Measurements from ENCODE around the gene TIGIT.

- TF ChIP-seq CTCF (IDR thresholded peaks at IDR 0.05; ENCODE audit: low read depth, low read length) (no peak), POLR2A (IDR thresholded peaks at IDR 0.05; ENCODE audit: extremely low read depth, insufficient read length) (no peak), MYC (IDR thresholded peaks at IDR 0.05; ENCODE audit: low read depth, low read length) (no peak)
- TF ChIP-seq, protein P1, sequence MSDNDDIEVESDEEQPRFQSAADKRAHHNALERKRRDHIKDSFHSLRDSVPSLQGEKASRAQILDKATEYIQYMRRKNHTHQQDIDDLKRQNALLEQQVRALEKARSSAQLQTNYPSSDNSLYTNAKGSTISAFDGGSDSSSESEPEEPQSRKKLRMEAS (IDR thresholded peaks at IDR 0.05; ENCODE audit: low read depth, low read length) = no peak
Measured at GRCh38 chr3:114314282-114314681, 20.5 kb downstream of the TIGIT start.
